SK-N-SH (cell line): Measurements from ENCODE around the gene PLEKHM3.

ENCODE experiments used
- FOXM1 ChIP-seq: IDR thresholded peaks from 2 replicates; pipeline ENCODE4 v1.4.0; 2012; ENCODE audit warnings: low read depth, mild to moderate bottlenecking
- MXI1 ChIP-seq: IDR thresholded peaks from 2 replicates; pipeline ENCODE4 v1.6.1; 2012; ENCODE audit warnings: mild to moderate bottlenecking, low read depth, low read length, improper control_type of control experiment
- TF ChIP-seq, protein P1 (sequence below): fragments of 200-600 bp; sonication (generic); IDR thresholded peaks from 2 replicates; pipeline ENCODE4 v1.6.1; 2017; ENCODE audit warnings: antibody characterized with exemption, mild to moderate bottlenecking, moderate library complexity
- TF ChIP-seq, protein P2 (sequence below): IDR thresholded peaks from 2 replicates; pipeline ENCODE4 v1.6.1; 2012; ENCODE audit warnings: mild to moderate bottlenecking, low read depth, low read length, moderate library complexity
- TF ChIP-seq, protein P3 (sequence below): IDR thresholded peaks from 2 replicates; pipeline ENCODE4 v1.4.0; 2012; ENCODE audit warnings: low read depth, borderline replicate concordance
- TF ChIP-seq, protein P4 (sequence below): IDR thresholded peaks from 2 replicates; pipeline ENCODE4; 2012

DNA sequence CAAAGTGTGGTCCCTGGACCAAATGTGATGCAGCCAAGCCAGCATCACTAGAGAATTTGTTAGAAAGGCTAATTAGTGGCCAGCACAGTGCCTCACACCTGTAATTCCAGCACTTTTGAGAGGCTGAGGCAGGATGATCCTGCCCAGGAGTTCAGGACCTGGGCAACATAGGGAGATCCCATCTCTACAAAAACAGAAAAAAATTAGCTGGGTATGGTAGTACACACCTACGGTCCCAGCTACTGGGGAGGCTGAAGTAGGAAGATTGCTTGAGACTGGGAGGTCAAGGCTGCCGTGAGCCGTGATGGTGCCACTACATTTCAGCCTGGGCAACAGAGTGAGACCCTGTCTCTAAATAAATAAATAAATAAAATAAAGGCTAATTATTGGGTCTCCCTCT, 185.8 kb downstream of the PLEKHM3 start:
- TF ChIP-seq, protein P1, sequence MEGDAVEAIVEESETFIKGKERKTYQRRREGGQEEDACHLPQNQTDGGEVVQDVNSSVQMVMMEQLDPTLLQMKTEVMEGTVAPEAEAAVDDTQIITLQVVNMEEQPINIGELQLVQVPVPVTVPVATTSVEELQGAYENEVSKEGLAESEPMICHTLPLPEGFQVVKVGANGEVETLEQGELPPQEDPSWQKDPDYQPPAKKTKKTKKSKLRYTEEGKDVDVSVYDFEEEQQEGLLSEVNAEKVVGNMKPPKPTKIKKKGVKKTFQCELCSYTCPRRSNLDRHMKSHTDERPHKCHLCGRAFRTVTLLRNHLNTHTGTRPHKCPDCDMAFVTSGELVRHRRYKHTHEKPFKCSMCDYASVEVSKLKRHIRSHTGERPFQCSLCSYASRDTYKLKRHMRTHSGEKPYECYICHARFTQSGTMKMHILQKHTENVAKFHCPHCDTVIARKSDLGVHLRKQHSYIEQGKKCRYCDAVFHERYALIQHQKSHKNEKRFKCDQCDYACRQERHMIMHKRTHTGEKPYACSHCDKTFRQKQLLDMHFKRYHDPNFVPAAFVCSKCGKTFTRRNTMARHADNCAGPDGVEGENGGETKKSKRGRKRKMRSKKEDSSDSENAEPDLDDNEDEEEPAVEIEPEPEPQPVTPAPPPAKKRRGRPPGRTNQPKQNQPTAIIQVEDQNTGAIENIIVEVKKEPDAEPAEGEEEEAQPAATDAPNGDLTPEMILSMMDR = no peak
- TF ChIP-seq, protein P2, sequence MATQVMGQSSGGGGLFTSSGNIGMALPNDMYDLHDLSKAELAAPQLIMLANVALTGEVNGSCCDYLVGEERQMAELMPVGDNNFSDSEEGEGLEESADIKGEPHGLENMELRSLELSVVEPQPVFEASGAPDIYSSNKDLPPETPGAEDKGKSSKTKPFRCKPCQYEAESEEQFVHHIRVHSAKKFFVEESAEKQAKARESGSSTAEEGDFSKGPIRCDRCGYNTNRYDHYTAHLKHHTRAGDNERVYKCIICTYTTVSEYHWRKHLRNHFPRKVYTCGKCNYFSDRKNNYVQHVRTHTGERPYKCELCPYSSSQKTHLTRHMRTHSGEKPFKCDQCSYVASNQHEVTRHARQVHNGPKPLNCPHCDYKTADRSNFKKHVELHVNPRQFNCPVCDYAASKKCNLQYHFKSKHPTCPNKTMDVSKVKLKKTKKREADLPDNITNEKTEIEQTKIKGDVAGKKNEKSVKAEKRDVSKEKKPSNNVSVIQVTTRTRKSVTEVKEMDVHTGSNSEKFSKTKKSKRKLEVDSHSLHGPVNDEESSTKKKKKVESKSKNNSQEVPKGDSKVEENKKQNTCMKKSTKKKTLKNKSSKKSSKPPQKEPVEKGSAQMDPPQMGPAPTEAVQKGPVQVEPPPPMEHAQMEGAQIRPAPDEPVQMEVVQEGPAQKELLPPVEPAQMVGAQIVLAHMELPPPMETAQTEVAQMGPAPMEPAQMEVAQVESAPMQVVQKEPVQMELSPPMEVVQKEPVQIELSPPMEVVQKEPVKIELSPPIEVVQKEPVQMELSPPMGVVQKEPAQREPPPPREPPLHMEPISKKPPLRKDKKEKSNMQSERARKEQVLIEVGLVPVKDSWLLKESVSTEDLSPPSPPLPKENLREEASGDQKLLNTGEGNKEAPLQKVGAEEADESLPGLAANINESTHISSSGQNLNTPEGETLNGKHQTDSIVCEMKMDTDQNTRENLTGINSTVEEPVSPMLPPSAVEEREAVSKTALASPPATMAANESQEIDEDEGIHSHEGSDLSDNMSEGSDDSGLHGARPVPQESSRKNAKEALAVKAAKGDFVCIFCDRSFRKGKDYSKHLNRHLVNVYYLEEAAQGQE = no peak
- TF ChIP-seq, protein P3, sequence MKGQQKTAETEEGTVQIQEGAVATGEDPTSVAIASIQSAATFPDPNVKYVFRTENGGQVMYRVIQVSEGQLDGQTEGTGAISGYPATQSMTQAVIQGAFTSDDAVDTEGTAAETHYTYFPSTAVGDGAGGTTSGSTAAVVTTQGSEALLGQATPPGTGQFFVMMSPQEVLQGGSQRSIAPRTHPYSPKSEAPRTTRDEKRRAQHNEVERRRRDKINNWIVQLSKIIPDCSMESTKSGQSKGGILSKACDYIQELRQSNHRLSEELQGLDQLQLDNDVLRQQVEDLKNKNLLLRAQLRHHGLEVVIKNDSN = no peak
- TF ChIP-seq, protein P4, sequence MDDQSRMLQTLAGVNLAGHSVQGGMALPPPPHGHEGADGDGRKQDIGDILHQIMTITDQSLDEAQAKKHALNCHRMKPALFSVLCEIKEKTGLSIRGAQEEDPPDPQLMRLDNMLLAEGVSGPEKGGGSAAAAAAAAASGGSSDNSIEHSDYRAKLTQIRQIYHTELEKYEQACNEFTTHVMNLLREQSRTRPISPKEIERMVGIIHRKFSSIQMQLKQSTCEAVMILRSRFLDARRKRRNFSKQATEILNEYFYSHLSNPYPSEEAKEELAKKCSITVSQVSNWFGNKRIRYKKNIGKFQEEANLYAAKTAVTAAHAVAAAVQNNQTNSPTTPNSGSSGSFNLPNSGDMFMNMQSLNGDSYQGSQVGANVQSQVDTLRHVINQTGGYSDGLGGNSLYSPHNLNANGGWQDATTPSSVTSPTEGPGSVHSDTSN = no peak
- TF ChIP-seq MXI1 (no peak), FOXM1 (no peak)
